GM12865 (cell line): ENCODE measurements around the gene LRFN4.

ENCODE experiments used
- DNase-seq: peaks from one replicate; pipeline ENCODE4 v3.0.0; 2010; ENCODE audit warnings: low read depth
- H3K4me3 ChIP-seq: 2 replicates; pipeline ENCODE4 v1.5.1; 2011; ENCODE audit warnings: mild to moderate bottlenecking, low read depth, low read length, control low read depth
- CTCF ChIP-seq: IDR thresholded peaks from 2 replicates; pipeline ENCODE4 v1.5.1; 2011; ENCODE audit warnings: low read length, control low read depth, low read depth, inconsistent platforms; ENCODE audit not compliant: insufficient read depth; ENCODE audit errors: missing control alignments

The LRFN4 gene

GRCh38 chr11:66880496-66881450 lies 23.9 kb downstream of the LRFN4 start:
- H3K4me3 ChIP-seq = no peak overlapping the region
- DNase-seq = no peak
- TF ChIP-seq CTCF = no peak

- no peak overlapping the region for H3K4me3 ChIP-seq
- TF ChIP-seq CTCF = no peak
- no peak for DNase-seq
Measured at GRCh38 chr11:66881451-66881835, 24.6 kb downstream of the LRFN4 start.

- no peak for DNase-seq
- H3K4me3 ChIP-seq = no peak overlapping the region
- no peak for TF ChIP-seq CTCF
Measured at GRCh38 chr11:66881927-66882452, 25.1 kb downstream of the LRFN4 start.

- DNase-seq = no peak
- TF ChIP-seq CTCF = no peak
- H3K4me3 ChIP-seq = no peak overlapping the region
Measured at GRCh38 chr11:66882561-66883015, 25.7 kb downstream of the LRFN4 start.

- H3K4me3 ChIP-seq = no peak overlapping the region
- TF ChIP-seq CTCF = peak; percentile 82
- DNase-seq = peak; percentile 69
Measured at GRCh38 chr11:66883016-66883965, 26.4 kb downstream of the LRFN4 start.

- DNase-seq = no peak
- TF ChIP-seq CTCF = no peak
- H3K4me3 ChIP-seq = no peak overlapping the region
Measured at GRCh38 chr11:66884443-66884842, 27.6 kb downstream of the LRFN4 start.
